ENCODE results near the gene SELENOM.
"Not testable (repeated sequence)": the region's sequence is repeated elsewhere in the genome, so short reads cannot be mapped to it uniquely, and the experiment has no call there.

DNA sequence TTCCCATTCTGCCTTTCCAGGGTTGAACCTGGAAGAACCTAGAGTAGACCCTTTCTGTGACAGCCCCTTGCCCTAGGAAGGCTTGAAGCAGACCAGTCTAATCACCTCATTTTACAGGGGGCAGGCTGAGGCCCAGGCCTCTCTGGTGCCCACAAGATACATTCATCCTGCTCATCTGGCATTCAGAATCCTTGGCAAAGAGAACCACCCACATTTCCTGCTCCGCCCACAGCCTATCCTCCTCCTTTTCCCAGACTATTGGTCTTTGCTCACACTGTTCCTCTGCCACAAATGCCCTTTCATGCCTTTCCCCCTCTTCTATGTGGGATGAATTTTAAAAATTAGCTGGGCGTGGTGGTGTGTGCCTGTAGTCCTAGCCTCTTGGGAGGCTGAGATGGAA is 29.0 kb downstream of the SELENOM start:
- TF ChIP-seq, protein P1, sequence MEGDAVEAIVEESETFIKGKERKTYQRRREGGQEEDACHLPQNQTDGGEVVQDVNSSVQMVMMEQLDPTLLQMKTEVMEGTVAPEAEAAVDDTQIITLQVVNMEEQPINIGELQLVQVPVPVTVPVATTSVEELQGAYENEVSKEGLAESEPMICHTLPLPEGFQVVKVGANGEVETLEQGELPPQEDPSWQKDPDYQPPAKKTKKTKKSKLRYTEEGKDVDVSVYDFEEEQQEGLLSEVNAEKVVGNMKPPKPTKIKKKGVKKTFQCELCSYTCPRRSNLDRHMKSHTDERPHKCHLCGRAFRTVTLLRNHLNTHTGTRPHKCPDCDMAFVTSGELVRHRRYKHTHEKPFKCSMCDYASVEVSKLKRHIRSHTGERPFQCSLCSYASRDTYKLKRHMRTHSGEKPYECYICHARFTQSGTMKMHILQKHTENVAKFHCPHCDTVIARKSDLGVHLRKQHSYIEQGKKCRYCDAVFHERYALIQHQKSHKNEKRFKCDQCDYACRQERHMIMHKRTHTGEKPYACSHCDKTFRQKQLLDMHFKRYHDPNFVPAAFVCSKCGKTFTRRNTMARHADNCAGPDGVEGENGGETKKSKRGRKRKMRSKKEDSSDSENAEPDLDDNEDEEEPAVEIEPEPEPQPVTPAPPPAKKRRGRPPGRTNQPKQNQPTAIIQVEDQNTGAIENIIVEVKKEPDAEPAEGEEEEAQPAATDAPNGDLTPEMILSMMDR (IDR thresholded peaks at IDR 0.05) = not testable (repeated sequence)
- TF ChIP-seq EZH2 (IDR thresholded peaks at IDR 0.05; ENCODE audit: borderline replicate concordance, insufficient read depth, low read depth, low read length, poor library complexity, severe bottlenecking) = not testable (repeated sequence)
